Naive thymus-derived CD8-positive, alpha-beta T cell (primary cell): ENCODE measurements around the gene IPP. TPM values are rescaled to one million over a fixed set of nuclear protein-coding genes. Genes with fewer than 3 reads are reported as not detected.

Experiments
- ATAC-seq, 2 donors: fragments of 150-1000 bp; cut with Tn5 transposase in 1 of 2; sonication (Bioruptor Pico), chemical (Tn5 transposase) in 1 of 2; 1 replicate in 1 of 2; 2 replicates in 1 of 2; pipeline ENCODE4 v1.10.0; 2021; ENCODE audit warnings: mild to moderate bottlenecking in 2 of 2, moderate library complexity in 2 of 2
- POLR2A ChIA-PET: fragments of 350-600 bp; sonication (Branson Sonifier 250); formaldehyde crosslinking; loops from one replicate; lab custom pipeline; 2021; ENCODE audit warnings: antibody characterized with exemption; lab: Charles Lee
- DNase-seq, 10 donors: peaks; one replicate each; pipeline versions ENCODE4 v3.0.0 to v3.0.0-alpha.2; 2020 to 2022
- H3K27ac Mint-ChIP-seq, 10 donors: one replicate each; pipeline ENCODE4 v1.8.0; 2020 to 2022; ENCODE audit warnings: mild to moderate bottlenecking in 10 of 10, mixed read lengths in 10 of 10, moderate library complexity in 4 of 10, inconsistent platforms in 1 of 10
- H3K27me3 Mint-ChIP-seq, 5 donors: one replicate each; pipeline ENCODE4 v1.8.0; 2021 to 2022; ENCODE audit warnings: mixed read lengths in 5 of 5
- H3K36me3 Mint-ChIP-seq, 3 donors: one replicate each; pipeline ENCODE4 v1.8.0; 2020 to 2022; ENCODE audit warnings: mixed read lengths in 3 of 3, mild to moderate bottlenecking in 2 of 3, inconsistent platforms in 1 of 3
- H3K4me1 Mint-ChIP-seq, 4 donors: one replicate each; pipeline ENCODE4 v1.8.0; 2021 to 2022; ENCODE audit warnings: mixed read lengths in 4 of 4
- H3K4me3 Mint-ChIP-seq, 10 donors: one replicate each; pipeline ENCODE4 v1.8.0; 2020 to 2022; ENCODE audit warnings: mild to moderate bottlenecking in 10 of 10, mixed read lengths in 10 of 10, moderate library complexity in 6 of 10, inconsistent platforms in 1 of 10
- H3K9me3 Mint-ChIP-seq, 9 donors: one replicate each; pipeline ENCODE4 v1.8.0; 2020 to 2022; ENCODE audit warnings: mixed read lengths in 9 of 9, mild to moderate bottlenecking in 3 of 9, inconsistent platforms in 1 of 9, moderate library complexity in 1 of 9
- polyA plus RNA-seq, 3 donors: library from polyadenylated mRNA; unstranded; fragments of 300-500 nt; fragmentation: Illumina TruSeq; gene quantifications; one replicate each; pipeline ENCODE4 v1.2.3, GENCODE V29; 2021
- total RNA-seq, 8 experiments: library from RNA in 2 of 8; stranded (reverse) in 2 of 8; gene quantifications; one replicate each; pipeline ENCODE4 v1.2.3 and lab custom pipeline; 2021 to 2026

IPP gene
- total and polyA plus RNA-seq, 5 experiments from 2014 or later, result 8.7 to 17.4 (median 14.2) TPM

GRCh38 chr1:45656573-45657226, 93.8 kb downstream of the IPP start:
- no peaks in the 10 kb centered on the region for H3K27me3 Mint-ChIP-seq
- H3K27ac Mint-ChIP-seq, result peak overlapping the region in 2 of 10 donors; percentile 32 to 56
- no peaks in the 10 kb centered on the region for H3K9me3 Mint-ChIP-seq
- POLR2A ChIA-PET, result interaction anchor here (1.7 kb wide), 1 partner anchor 29 kb away, joined by 4 read pairs; the partner anchor contains the start of gene GPBP1L1
- no peak for DNase-seq
- ATAC-seq, result no peak
- H3K4me3 Mint-ChIP-seq, result no peak overlapping the region
- H3K4me1 Mint-ChIP-seq, result peaks cover 0 to 7% (median 0%) of the 10 kb centered on the region in 4 donors
- peaks cover 0 to 92% (median 13%) of the 10 kb centered on the region in 3 donors for H3K36me3 Mint-ChIP-seq

DNA sequence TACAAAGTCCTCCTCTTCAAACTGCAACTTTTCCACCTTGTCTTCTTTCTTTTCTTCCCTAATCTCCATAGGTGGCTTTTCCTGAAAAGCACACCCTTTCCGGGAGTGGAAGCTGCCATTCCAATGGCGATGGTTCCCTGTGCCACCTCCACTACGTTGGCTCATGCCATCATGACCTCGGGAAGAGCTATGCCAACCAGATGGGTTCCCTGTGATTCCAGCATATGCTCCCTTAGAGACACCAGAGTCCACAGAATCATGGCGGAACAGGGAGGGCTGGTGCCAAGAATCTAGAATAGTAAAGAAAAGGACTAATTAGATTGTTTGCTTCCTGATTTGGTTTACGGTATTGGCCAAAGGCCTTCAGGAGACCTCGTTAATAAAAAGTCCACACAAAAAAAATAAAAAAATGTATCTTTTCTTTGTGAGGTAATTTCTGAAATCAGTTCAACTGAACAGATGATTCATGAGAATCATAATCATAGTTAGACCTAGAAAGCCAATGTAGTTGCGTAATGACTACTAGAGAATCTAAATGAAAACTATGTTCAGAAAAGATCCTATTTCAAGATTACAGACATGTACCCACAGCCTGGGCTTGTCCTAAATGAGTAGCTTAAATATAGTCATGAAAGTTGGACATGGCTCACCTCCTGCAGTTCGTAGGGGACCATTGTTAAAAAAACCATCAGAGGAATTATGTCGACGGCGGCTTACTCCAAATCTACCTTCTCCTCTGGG, 95.7 kb downstream of the IPP start:
- no peak for ATAC-seq
- no peak for DNase-seq
- POLR2A ChIA-PET, result no interaction called here
- Mint-ChIP-seq H3K4me3 (no peak overlapping the region), H3K4me1 (peaks cover 0 to 11% (median 8%) of the 10 kb centered on the region in 4 donors), H3K27ac (peak overlapping the region in 2 of 10 donors; percentile 11 to 33), H3K36me3 (peaks cover 0 to 94% (median 10%) of the 10 kb centered on the region in 3 donors), H3K9me3 (no peaks in the 10 kb centered on the region), H3K27me3 (no peaks in the 10 kb centered on the region)

Other genes with a start within 250 kb of the IPP start
- gene PRDX1, start 228.8 kb downstream of the IPP start, total RNA-seq, result 100 to 1,000 TPM; 115 to 129 TPM
- 100 to 1,000 TPM; 174 to 214 (median 205) TPM for gene PRDX1, start 228.8 kb downstream of the IPP start, polyA plus RNA-seq
- 10 to 100 TPM; 74.8 to 78.0 TPM for gene AKR1A1, start 199.8 kb downstream of the IPP start, total RNA-seq
- 10 to 100 TPM; 82.8 to 96.3 (median 85.5) TPM for gene AKR1A1, start 199.8 kb downstream of the IPP start, polyA plus RNA-seq
- 10 to 100 TPM; 72.7 to 73.2 TPM for gene NASP, start 166.6 kb downstream of the IPP start, total RNA-seq
- gene NASP, start 166.6 kb downstream of the IPP start, polyA plus RNA-seq, result 10 to 100 TPM; 72.5 to 89.3 (median 84.0) TPM
- 1 to 10 TPM; 9.2 to 9.4 TPM for gene CCDC17, start 126.6 kb downstream of the IPP start, total RNA-seq
- gene CCDC17, start 126.6 kb downstream of the IPP start, polyA plus RNA-seq, result under 1 TPM in 1 of 3 donors, not detected in 2; 0.43 TPM
- gene GPBP1L1, start 64.1 kb downstream of the IPP start, total RNA-seq, result 100 to 1,000 TPM; 183 to 193 TPM
- 10 to 100 TPM; 88.9 to 94.0 (median 92.1) TPM for gene GPBP1L1, start 64.1 kb downstream of the IPP start, polyA plus RNA-seq
- gene TMEM69, start 62.5 kb downstream of the IPP start, total RNA-seq, result 10 to 100 TPM; 23.9 to 29.1 TPM
- 10 to 100 TPM; 43.5 to 59.4 (median 56.0) TPM for gene TMEM69, start 62.5 kb downstream of the IPP start, polyA plus RNA-seq
- gene MAST2, start 53.0 kb upstream of the IPP start, total RNA-seq, result 1 to 10 TPM; 8.4 to 8.9 TPM
- gene MAST2, start 53.0 kb upstream of the IPP start, polyA plus RNA-seq, result 1 to 10 TPM in 2 of 3 donors, under 1 TPM in 1; 0.48 to 1.7 (median 1.4) TPM